Gastroesophageal sphincter (tissue), 4 donors: ENCODE measurements around the gene ATP13A2. TPM values are rescaled to one million over a fixed set of nuclear protein-coding genes. Genes with fewer than 3 reads are reported as not detected.
"Not testable (repeated sequence)": the region's sequence is repeated elsewhere in the genome, so short reads cannot be mapped to it uniquely, and the experiment has no call there.

Experiments used
- ATAC-seq: fragments of 150-250 bp; one replicate; pipeline ENCODE4 v1.9.1; 2016; ENCODE audit warnings: mild to moderate bottlenecking, moderate library complexity
- H3K27ac ChIP-seq, 4 donors: fragments of 200-600 bp; sonication (generic) in 3 of 4; 1 replicate in 3 of 4; 2 replicates in 1 of 4; pipeline ENCODE4 v1.5.1; 2016 to 2019
- H3K27me3 ChIP-seq: fragments of 200-600 bp; sonication (generic); one replicate; pipeline ENCODE4 v1.5.1; 2019
- H3K36me3 ChIP-seq, 2 donors: fragments of 200-600 bp; sonication (generic); one replicate each; pipeline ENCODE4 v1.5.1; 2019; ENCODE audit warnings: control low read depth in 1 of 2
- H3K4me1 ChIP-seq, 3 donors: fragments of 200-600 bp; sonication (generic); 1 replicate in 2 of 3; 2 replicates in 1 of 3; pipeline ENCODE4 v1.5.1; 2016 to 2019; ENCODE audit warnings: control low read depth in 2 of 3
- H3K4me3 ChIP-seq, 2 donors: fragments of 200-600 bp; sonication (generic); one replicate each; pipeline ENCODE4 v1.5.1; 2019; ENCODE audit warnings: mild to moderate bottlenecking in 1 of 2, moderate library complexity in 1 of 2
- H3K9me3 ChIP-seq, 3 donors: fragments of 200-600 bp; sonication (generic); one replicate each; pipeline ENCODE4 v1.5.1; 2017 to 2019; ENCODE audit warnings: control low read depth in 2 of 3
- CTCF ChIP-seq, 4 experiments: fragments of 200-600 bp in 2 of 4; fragments of 450-650 bp in 2 of 4; sonication (generic) in 1 of 4; IDR thresholded peaks; one replicate each; pipeline ENCODE4 v1.5.1; 2017 to 2019; ENCODE audit warnings: antibody characterized with exemption in 4 of 4, mild to moderate bottlenecking in 2 of 4, moderate library complexity in 2 of 4
- EP300 ChIP-seq: sonication (generic); formaldehyde crosslinking; IDR thresholded peaks from one replicate; pipeline ENCODE4 v1.6.1; 2017; ENCODE audit warnings: antibody characterized with exemption, mild to moderate bottlenecking
- POLR2A ChIP-seq, 2 donors: fragments of 450-650 bp; IDR thresholded peaks; one replicate each; pipeline ENCODE4 v1.6.1; 2017; ENCODE audit warnings: antibody characterized with exemption in 2 of 2, mild to moderate bottlenecking in 2 of 2, moderate library complexity in 1 of 2
- POLR2AphosphoS5 ChIP-seq: sonication (generic); formaldehyde crosslinking; IDR thresholded peaks from one replicate; pipeline ENCODE4 v1.6.1; 2017; ENCODE audit warnings: antibody characterized with exemption
- WGBS, 2 donors: methylation state at CpG; one replicate each; pipeline ENCODE4 v1.1.5; 2018; ENCODE audit warnings: low coverage in 1 of 2; 5-methylcytosine and 5-hydroxymethylcytosine counted together
- total RNA-seq, 4 donors: library from RNA; depleted of rRNA; stranded (reverse); fragments of >200 nt; gene quantifications; one replicate each; pipeline ENCODE4 v1.1.0, GENCODE V29; 2016

The ATP13A2 gene
- total RNA-seq, 4 donors from 2014 or later, result 19.1 to 29.2 (median 20.1) TPM

GRCh38 chr1:16956775-16957174 lies 55.0 kb downstream of the ATP13A2 start:
- no peak overlapping the region for H3K27ac ChIP-seq
- TF ChIP-seq POLR2AphosphoS5 (no peak), CTCF (IDR thresholded peaks at IDR 0.05) (no peak), POLR2A (IDR thresholded peaks at IDR 0.05) (no peak), EP300 (no peak)
- H3K4me3 ChIP-seq, result no peak overlapping the region
- no peaks in the 10 kb centered on the region for H3K9me3 ChIP-seq
- peaks cover 0 to 57% of the 10 kb centered on the region in 2 donors for H3K36me3 ChIP-seq
- H3K27me3 ChIP-seq, result no peaks in the 10 kb centered on the region
- ATAC-seq, result no peak
- WGBS, 2 donors, result 78 to 82% methylated on average over 4 to 5 of the region's 8 CpGs
- peaks cover 0 to 24% (median 4%) of the 10 kb centered on the region in 3 donors for H3K4me1 ChIP-seq

- TF ChIP-seq POLR2AphosphoS5, result no peak
- TF ChIP-seq CTCF (IDR thresholded peaks at IDR 0.05), result no peak
- TF ChIP-seq EP300, result no peak
- TF ChIP-seq POLR2A (IDR thresholded peaks at IDR 0.05), result no peak
- Histone ChIP-seq H3K9me3 (no peaks in the 10 kb centered on the region), H3K4me3 (no peak overlapping the region), H3K27me3 (no peaks in the 10 kb centered on the region), H3K27ac (no peak overlapping the region), H3K36me3 (peaks cover 0 to 65% of the 10 kb centered on the region in 2 donors), H3K4me1 (peaks cover 0 to 12% (median 0%) of the 10 kb centered on the region in 3 donors)
- WGBS, 2 donors, result 100% methylated on average over 2 of the region's 25 CpGs; no CpG with 5 or more reads in 1 of the 2 donors
- ATAC-seq, result no peak
These were observed 56.5 kb downstream of the ATP13A2 start for GRCh38 chr1:16955186-16955585.

GRCh38 chr1:16954579-16954978 lies 57.1 kb downstream of the ATP13A2 start:
- H3K36me3 ChIP-seq, result peaks cover 0 to 65% of the 10 kb centered on the region in 2 donors
- no peak for ATAC-seq

GRCh38 chr1:16952376-16952775 lies 59.4 kb downstream of the ATP13A2 start:
- not testable (repeated sequence) for H3K4me1 ChIP-seq, H3K27ac ChIP-seq, H3K9me3 ChIP-seq, H3K27me3 ChIP-seq, H3K4me3 ChIP-seq, ATAC-seq
- 95% methylated on average over 3 of the region's 4 CpGs; no CpG with 5 or more reads in 1 of the 2 donors for WGBS, 2 donors
- H3K36me3 ChIP-seq, result peaks cover 0 to 62% of the 10 kb centered on the region in 2 donors

More at GRCh38 chr1:16954579-16954978, 57.1 kb downstream of the ATP13A2 start:
- Histone ChIP-seq H3K9me3 (no peaks in the 10 kb centered on the region), H3K27ac (no peak overlapping the region), H3K4me3 (no peak overlapping the region), H3K4me1 (peaks cover 0 to 9% (median 0%) of the 10 kb centered on the region in 3 donors), H3K27me3 (no peaks in the 10 kb centered on the region)
- TF ChIP-seq POLR2A (IDR thresholded peaks at IDR 0.05) (no peak), POLR2AphosphoS5 (no peak), EP300 (no peak), CTCF (IDR thresholded peaks at IDR 0.05) (no peak)
- 80% methylated on average over 2 of the region's 18 CpGs; no CpG with 5 or more reads in 1 of the 2 donors for WGBS, 2 donors

GRCh38 chr1:16949026-16949425 lies 62.7 kb downstream of the ATP13A2 start:
- H3K27ac ChIP-seq, ATAC-seq, H3K9me3 ChIP-seq, H3K4me3 ChIP-seq, H3K27me3 ChIP-seq, H3K4me1 ChIP-seq: not testable (repeated sequence)
- H3K36me3 ChIP-seq, result peaks cover 0 to 62% of the 10 kb centered on the region in 2 donors
- 20% methylated on average over 5 of the region's 7 CpGs; no CpG with 5 or more reads in 1 of the 2 donors for WGBS, 2 donors

- not testable (repeated sequence) for H3K27ac ChIP-seq, ATAC-seq, H3K4me1 ChIP-seq, H3K9me3 ChIP-seq, H3K4me3 ChIP-seq, H3K27me3 ChIP-seq
- 73 to 86% methylated on average over 3 to 12 of the region's 26 CpGs for WGBS, 2 donors
- peaks cover 0 to 69% of the 10 kb centered on the region in 2 donors for H3K36me3 ChIP-seq
These were observed 63.3 kb downstream of the ATP13A2 start for GRCh38 chr1:16948282-16948891.
